Retinal pigment epithelial cell (primary cell): ENCODE data around the gene UVRAG.

Experiments
- DNase-seq: peaks from one replicate; pipeline ENCODE4 v3.0.0-alpha.2; 2010; ENCODE audit warnings: low read depth
- H3K4me3 ChIP-seq: 2 replicates; pipeline ENCODE4 v1.5.1; 2011; ENCODE audit warnings: mild to moderate bottlenecking, low read length, control low read depth, moderate library complexity
- TF ChIP-seq, protein P1 (sequence below): conservative IDR thresholded peaks from 2 replicates; pipeline ENCODE4 v1.5.1; 2011; ENCODE audit warnings: low read depth, low read length, control low read depth, inconsistent platforms

The UVRAG gene

DNA sequence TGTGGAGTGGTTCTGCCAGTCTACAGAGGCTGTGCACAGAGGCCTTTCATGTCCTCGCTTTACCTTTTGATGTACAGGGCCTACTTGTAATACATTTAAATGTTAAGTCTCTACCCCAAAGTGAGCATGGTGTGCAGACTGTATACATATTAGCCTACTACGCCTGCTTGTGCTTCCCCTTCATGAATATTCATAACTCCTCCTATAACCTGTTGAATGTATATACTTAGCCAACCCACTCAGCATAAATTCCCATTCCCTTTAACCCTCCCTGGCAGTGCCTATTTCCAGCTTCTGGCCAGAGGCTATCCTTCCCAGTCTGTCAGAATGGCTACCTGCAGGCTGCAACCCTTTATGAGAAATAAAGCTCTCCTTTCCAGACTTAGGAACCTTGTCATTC, 275.2 kb downstream of the UVRAG start:
- no peak overlapping the region for H3K4me3 ChIP-seq
- TF ChIP-seq, protein P1, sequence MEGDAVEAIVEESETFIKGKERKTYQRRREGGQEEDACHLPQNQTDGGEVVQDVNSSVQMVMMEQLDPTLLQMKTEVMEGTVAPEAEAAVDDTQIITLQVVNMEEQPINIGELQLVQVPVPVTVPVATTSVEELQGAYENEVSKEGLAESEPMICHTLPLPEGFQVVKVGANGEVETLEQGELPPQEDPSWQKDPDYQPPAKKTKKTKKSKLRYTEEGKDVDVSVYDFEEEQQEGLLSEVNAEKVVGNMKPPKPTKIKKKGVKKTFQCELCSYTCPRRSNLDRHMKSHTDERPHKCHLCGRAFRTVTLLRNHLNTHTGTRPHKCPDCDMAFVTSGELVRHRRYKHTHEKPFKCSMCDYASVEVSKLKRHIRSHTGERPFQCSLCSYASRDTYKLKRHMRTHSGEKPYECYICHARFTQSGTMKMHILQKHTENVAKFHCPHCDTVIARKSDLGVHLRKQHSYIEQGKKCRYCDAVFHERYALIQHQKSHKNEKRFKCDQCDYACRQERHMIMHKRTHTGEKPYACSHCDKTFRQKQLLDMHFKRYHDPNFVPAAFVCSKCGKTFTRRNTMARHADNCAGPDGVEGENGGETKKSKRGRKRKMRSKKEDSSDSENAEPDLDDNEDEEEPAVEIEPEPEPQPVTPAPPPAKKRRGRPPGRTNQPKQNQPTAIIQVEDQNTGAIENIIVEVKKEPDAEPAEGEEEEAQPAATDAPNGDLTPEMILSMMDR = no peak
- no peak for DNase-seq

DNA sequence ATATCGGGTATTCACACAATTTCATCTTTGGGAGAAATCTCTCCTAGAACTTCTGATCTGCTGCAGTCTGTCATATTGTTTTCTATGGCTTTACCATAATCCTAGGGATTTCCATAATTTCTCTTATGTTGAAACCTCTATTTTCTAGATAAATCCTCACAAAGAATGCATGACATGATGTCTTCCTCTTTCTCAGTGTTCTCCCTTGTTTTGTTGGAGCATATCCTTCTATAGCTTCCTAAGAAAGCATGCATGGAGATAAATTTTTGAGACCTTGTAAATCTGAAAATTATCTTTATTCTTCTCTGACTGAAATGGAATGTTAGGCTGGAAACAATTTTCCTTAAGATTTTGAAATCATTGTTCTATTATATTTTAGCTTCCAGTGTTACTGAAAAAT, 275.8 kb downstream of the UVRAG start:
- TF ChIP-seq, protein P1 = no peak
- no peak overlapping the region for H3K4me3 ChIP-seq
- no peak for DNase-seq

DNA sequence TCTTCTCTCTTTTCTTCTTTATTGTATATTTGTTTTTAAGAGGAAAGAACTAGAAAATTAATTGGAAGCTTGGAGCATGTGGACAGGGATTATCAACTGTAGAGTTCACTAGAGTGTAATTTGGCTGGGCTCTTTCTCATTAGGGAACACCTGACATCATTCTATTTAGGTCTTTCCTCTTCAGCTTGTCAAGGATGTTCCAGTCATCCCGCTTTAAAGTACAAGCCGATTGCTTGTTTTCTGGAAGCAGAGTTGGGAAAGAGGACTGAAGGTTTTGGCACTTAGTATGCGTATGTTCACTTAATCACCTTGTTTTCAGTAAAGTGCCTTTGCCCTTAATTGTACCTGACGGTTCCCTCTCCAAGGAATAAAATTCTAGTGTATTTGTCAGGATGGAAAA, 279.7 kb downstream of the UVRAG start:
- H3K4me3 ChIP-seq = no peak overlapping the region
- peak; percentile 77 for DNase-seq
- TF ChIP-seq, protein P1 = no peak

DNA sequence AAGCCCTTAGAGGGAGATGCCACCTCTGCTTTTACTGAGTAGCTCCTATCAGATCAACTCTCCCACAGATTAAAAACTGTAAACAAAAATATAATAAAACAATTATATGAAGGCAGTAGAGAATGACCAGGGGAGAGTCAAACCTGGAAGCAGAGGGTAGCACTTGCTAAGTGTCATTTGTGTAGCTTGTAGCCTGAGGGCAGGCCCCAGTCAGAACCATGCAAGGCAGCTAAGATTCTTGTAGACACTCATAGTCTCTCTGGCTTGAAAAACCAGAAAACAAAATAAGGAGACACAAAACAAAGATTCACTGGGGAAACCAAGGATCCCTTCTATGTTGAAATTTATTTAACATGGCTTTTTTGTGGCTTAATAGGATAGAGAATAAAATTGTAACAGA, 280.9 kb downstream of the UVRAG start:
- H3K4me3 ChIP-seq = no peak overlapping the region
- DNase-seq = no peak
- TF ChIP-seq, protein P1 = no peak

DNA sequence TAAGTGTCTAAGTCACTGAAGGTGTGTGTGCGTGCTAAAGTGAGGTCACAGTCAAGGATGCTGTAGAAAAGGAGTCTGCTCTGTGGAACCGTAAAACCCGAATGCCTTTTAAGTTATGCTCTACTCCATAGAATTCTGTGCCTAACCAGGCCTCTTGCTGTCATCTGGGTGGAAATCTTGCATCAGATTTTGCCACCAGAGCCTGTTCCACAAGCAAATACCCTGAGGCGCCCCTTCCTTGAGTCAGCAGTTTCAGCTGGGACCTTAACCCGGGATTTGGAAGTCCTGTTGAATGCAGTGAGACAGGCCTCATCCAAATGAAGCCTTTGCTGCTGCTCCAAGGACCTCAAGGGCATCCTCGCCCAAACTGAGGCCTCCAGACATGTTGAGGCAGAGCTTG, 281.5 kb downstream of the UVRAG start:
- TF ChIP-seq, protein P1 = no peak
- DNase-seq = no peak

DNA sequence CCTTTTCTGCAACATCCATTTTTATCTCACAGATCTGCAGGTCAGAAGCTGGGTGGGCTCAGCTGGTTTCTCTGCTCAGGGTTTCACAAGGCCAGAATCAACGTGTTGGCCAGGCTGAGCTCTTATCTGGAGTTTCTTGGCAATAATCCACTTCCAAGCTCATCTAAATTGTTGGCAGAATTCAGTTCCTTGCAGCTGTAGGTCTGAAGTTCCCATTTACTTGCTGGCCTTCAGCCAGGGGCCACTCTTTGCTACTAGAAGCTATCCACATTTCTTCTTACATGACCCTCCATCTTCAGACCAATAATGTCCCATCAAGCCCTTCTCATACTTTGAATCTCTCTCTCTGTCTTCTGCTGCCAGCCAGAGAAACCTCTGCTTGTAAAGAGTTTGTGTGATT, 287.8 kb downstream of the UVRAG start:
- no peak overlapping the region for H3K4me3 ChIP-seq
- TF ChIP-seq, protein P1 = no peak
- peak; percentile 45 for DNase-seq

More for the DNA sequence above, 281.5 kb downstream of the UVRAG start:
- H3K4me3 ChIP-seq = no peak overlapping the region

DNA sequence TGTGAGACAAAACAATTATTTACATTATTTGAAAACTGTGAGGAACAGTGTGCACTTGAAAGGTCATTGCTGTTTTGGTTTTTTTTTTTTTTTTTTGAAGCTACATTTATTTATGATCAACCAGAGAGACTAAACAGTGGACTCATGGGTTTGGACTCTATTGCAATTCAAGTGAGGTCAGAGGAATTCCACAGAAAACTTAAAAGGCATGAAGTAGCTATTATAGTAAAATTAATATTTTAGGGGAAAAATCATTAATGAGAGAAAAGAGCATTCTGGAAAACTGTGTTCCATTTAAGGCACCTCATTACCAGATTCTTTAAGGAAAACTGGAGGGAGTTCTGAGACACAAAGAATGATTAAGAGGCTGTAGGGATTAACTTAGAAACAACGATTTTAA, 288.4 kb downstream of the UVRAG start:
- TF ChIP-seq, protein P1 = no peak
- peak; percentile 24 for DNase-seq
- H3K4me3 ChIP-seq = no peak overlapping the region
